Dendritic cell treated with granulocyte-macrophage colony-stimulating factor and Interleukin-4, amounts not matched to agents 40 ng/mL and 50 ng/mL, for 4 days (primary cell): Measurements from ENCODE around the gene PIGH.

ENCODE experiments used
- H3K27ac Mint-ChIP-seq: one replicate; pipeline ENCODE4 v1.8.0; 2022; ENCODE audit warnings: mild to moderate bottlenecking, mixed read lengths
- H3K27me3 Mint-ChIP-seq: one replicate; pipeline ENCODE4 v1.8.0; 2022; ENCODE audit warnings: mild to moderate bottlenecking, mixed read lengths
- H3K36me3 Mint-ChIP-seq: one replicate; pipeline ENCODE4 v1.8.0; 2022; ENCODE audit warnings: low read depth, mixed read lengths
- H3K4me1 Mint-ChIP-seq: one replicate; pipeline ENCODE4 v1.8.0; 2022; ENCODE audit warnings: low read depth, mixed read lengths
- H3K4me3 Mint-ChIP-seq: one replicate; pipeline ENCODE4 v1.8.0; 2022; ENCODE audit warnings: mild to moderate bottlenecking, moderate library complexity, mixed read lengths
- H3K9me3 Mint-ChIP-seq: one replicate; pipeline ENCODE4 v1.8.0; 2022; ENCODE audit warnings: mixed read lengths
- intact Hi-C: fragments of 100-400 bp; cut with micrococcal nuclease; formaldehyde crosslinking; loops from one replicate; pipeline ENCODE4 v1.15.0; 2022

Gene PIGH, protein sequence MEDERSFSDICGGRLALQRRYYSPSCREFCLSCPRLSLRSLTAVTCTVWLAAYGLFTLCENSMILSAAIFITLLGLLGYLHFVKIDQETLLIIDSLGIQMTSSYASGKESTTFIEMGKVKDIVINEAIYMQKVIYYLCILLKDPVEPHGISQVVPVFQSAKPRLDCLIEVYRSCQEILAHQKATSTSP

GRCh38 chr14:67599698-67600561 lies at the start of gene PIGH:
TSS of gene PIGH (minus strand) at chr14:67600268. CDS start at chr14:67600203, 65 bp downstream.
- peaks cover 27% of the 10 kb centered on the region for H3K36me3 Mint-ChIP-seq
- H3K27ac Mint-ChIP-seq, result peak within 1 kb of the TSS; percentile 94
- intact Hi-C loops, result loop anchor here (1.0 kb wide), 1 partner anchor 74 kb away; the partner anchor contains the start of gene VTI1B
- H3K9me3 Mint-ChIP-seq, result no peaks in the 10 kb centered on the region
- peak within 1 kb of the TSS; percentile 91 for H3K4me3 Mint-ChIP-seq
- H3K4me1 Mint-ChIP-seq, result peaks cover 21% of the 10 kb centered on the region
- peaks cover 4% of the 10 kb centered on the region for H3K27me3 Mint-ChIP-seq

GRCh38 chr14:67646131-67646530 lies 46.1 kb upstream of the PIGH start:
- H3K9me3 Mint-ChIP-seq, result no peaks in the 10 kb centered on the region
- H3K27me3 Mint-ChIP-seq, result no peaks in the 10 kb centered on the region
- H3K27ac Mint-ChIP-seq, result no peak overlapping the region
- intact Hi-C loops, result no loop called here
- H3K4me3 Mint-ChIP-seq, result no peak overlapping the region
- H3K4me1 Mint-ChIP-seq, result no peaks in the 10 kb centered on the region
- peaks cover 60% of the 10 kb centered on the region for H3K36me3 Mint-ChIP-seq

- intact Hi-C loops, result no loop called here
- Mint-ChIP-seq H3K4me1 (no peaks in the 10 kb centered on the region), H3K36me3 (peaks cover 56% of the 10 kb centered on the region), H3K4me3 (no peak overlapping the region), H3K9me3 (no peaks in the 10 kb centered on the region), H3K27me3 (no peaks in the 10 kb centered on the region), H3K27ac (no peak overlapping the region)
These were observed 45.3 kb upstream of the PIGH start for GRCh38 chr14:67645414-67645813.

GRCh38 chr14:67644428-67644827 lies 44.4 kb upstream of the PIGH start:
- Mint-ChIP-seq H3K27ac (no peak overlapping the region), H3K4me1 (no peaks in the 10 kb centered on the region), H3K27me3 (no peaks in the 10 kb centered on the region), H3K4me3 (no peak overlapping the region), H3K36me3 (peaks cover 48% of the 10 kb centered on the region), H3K9me3 (no peaks in the 10 kb centered on the region)
- intact Hi-C loops, result no loop called here

DNA sequence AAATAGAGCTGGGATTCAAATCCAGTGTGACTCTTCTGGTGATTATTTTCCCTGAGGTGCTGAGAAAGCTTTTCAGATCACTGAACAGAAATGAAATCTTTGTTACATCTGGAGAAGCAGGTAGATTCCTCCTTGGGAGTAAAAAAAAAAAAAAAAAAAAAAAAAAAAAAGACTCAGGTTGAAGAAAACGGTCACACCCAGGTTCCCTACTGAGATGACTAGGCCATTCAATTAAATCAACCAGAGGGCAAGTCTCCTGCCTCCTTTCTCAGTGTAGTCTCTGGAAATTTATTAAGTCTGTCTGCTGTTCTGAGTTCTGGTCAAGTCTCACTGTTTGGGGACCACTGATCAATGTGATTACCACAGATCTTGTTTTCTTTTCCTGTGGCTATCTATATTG lies 43.6 kb upstream of the PIGH start:
- Mint-ChIP-seq H3K27me3 (no peaks in the 10 kb centered on the region), H3K9me3 (no peaks in the 10 kb centered on the region), H3K4me3 (no peak overlapping the region), H3K27ac (no peak overlapping the region), H3K4me1 (no peaks in the 10 kb centered on the region), H3K36me3 (peaks cover 42% of the 10 kb centered on the region)
- intact Hi-C loops, result no loop called here

- H3K4me1 Mint-ChIP-seq, result no peaks in the 10 kb centered on the region
- H3K27ac Mint-ChIP-seq, result no peak overlapping the region
- H3K4me3 Mint-ChIP-seq, result no peak overlapping the region
These were observed 42.1 kb upstream of the PIGH start for GRCh38 chr14:67641902-67642749.

GRCh38 chr14:67641480-67641879 lies 41.4 kb upstream of the PIGH start:
- intact Hi-C loops, result no loop called here
- Mint-ChIP-seq H3K4me3 (no peak overlapping the region), H3K27me3 (no peaks in the 10 kb centered on the region), H3K4me1 (no peaks in the 10 kb centered on the region), H3K36me3 (peaks cover 24% of the 10 kb centered on the region), H3K9me3 (no peaks in the 10 kb centered on the region), H3K27ac (no peak overlapping the region)

More at GRCh38 chr14:67641902-67642749, 42.1 kb upstream of the PIGH start:
- H3K36me3 Mint-ChIP-seq, result peaks cover 31% of the 10 kb centered on the region
- H3K9me3 Mint-ChIP-seq, result no peaks in the 10 kb centered on the region
- intact Hi-C loops, result no loop called here
- no peaks in the 10 kb centered on the region for H3K27me3 Mint-ChIP-seq

GRCh38 chr14:67638642-67639041 lies 38.6 kb upstream of the PIGH start:
- Mint-ChIP-seq H3K4me1 (no peaks in the 10 kb centered on the region), H3K9me3 (no peaks in the 10 kb centered on the region), H3K27ac (no peak overlapping the region), H3K27me3 (no peaks in the 10 kb centered on the region), H3K4me3 (no peak overlapping the region), H3K36me3 (peaks cover 18% of the 10 kb centered on the region)
- intact Hi-C loops, result no loop called here

DNA sequence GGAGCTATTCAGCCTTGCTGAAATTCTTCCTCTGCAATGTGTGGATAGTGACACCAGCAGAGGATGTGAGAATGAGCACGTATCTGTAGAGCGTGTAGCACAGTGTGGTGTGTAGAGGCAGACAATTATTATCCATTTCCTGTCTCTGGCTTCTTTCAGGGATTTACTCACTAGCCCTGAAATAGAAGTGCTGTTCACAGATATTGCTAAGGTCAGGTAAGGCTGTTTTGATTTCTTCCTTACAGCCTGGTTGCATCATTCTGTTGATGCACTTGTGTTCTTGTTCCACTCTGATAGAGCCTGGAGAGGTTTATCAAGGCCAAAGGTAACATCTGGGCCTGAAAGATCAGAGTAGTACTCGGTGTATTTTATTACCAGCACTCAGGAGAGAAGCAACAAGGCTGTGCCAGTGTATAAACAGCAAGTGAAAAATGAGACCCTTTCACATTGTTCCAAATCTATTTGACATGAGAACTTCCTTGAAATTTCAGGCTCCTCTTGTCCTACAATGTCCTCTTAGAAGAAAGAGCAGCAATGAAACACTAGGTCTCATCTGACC lies 36.4 kb upstream of the PIGH start:
- intact Hi-C loops, result no loop called here
- Mint-ChIP-seq H3K27ac (no peak overlapping the region), H3K4me1 (no peaks in the 10 kb centered on the region), H3K27me3 (no peaks in the 10 kb centered on the region), H3K36me3 (peaks cover 11% of the 10 kb centered on the region), H3K9me3 (no peaks in the 10 kb centered on the region), H3K4me3 (no peak overlapping the region)

GRCh38 chr14:67633451-67634147 lies 33.5 kb upstream of the PIGH start:
- H3K27ac Mint-ChIP-seq, result no peak overlapping the region
- no peaks in the 10 kb centered on the region for H3K4me1 Mint-ChIP-seq
- intact Hi-C loops, result no loop called here

GRCh38 chr14:67630938-67631337 lies 30.9 kb upstream of the PIGH start:
- no peaks in the 10 kb centered on the region for H3K4me1 Mint-ChIP-seq
- no peaks in the 10 kb centered on the region for H3K9me3 Mint-ChIP-seq
- intact Hi-C loops, result no loop called here
- no peak overlapping the region for H3K27ac Mint-ChIP-seq
- H3K36me3 Mint-ChIP-seq, result peaks cover 6% of the 10 kb centered on the region
- no peaks in the 10 kb centered on the region for H3K27me3 Mint-ChIP-seq
- no peak overlapping the region for H3K4me3 Mint-ChIP-seq

More at GRCh38 chr14:67633451-67634147, 33.5 kb upstream of the PIGH start:
- H3K27me3 Mint-ChIP-seq, result no peaks in the 10 kb centered on the region
- H3K4me3 Mint-ChIP-seq, result no peak overlapping the region
- peaks cover 6% of the 10 kb centered on the region for H3K36me3 Mint-ChIP-seq
- H3K9me3 Mint-ChIP-seq, result no peaks in the 10 kb centered on the region

- Mint-ChIP-seq H3K36me3 (no peaks in the 10 kb centered on the region), H3K27ac (no peak overlapping the region), H3K4me1 (no peaks in the 10 kb centered on the region), H3K27me3 (no peaks in the 10 kb centered on the region), H3K4me3 (no peak overlapping the region), H3K9me3 (no peaks in the 10 kb centered on the region)
- intact Hi-C loops, result no loop called here
These were observed 30.1 kb upstream of the PIGH start for GRCh38 chr14:67630186-67630585.

DNA sequence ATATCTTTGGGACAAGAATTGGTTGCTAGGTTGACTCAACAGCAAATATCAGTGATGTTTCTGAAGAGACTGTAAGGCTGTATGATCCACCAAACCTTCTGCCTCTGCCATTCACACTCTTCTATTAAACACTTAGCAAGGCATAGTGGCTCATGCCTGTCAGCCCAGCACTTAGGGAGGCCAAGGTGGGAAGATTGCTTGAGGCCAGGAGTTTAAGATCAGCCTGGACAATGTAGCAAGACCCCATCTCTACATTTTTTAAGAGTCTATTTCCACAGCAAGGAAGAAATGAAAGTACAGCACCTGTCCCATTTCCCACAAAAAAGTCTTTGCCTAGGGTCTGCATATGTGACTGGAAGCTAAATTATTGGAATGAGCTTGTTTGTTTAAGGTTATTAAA lies 27.5 kb upstream of the PIGH start:
- intact Hi-C loops, result no loop called here
- Mint-ChIP-seq H3K4me3 (no peak overlapping the region), H3K27ac (no peak overlapping the region), H3K36me3 (no peaks in the 10 kb centered on the region), H3K27me3 (peaks cover 3% of the 10 kb centered on the region), H3K4me1 (peaks cover 3% of the 10 kb centered on the region), H3K9me3 (no peaks in the 10 kb centered on the region)
